Astrocyte of the spinal cord (primary cell): Measurements from ENCODE around the gene ACP7.

Source experiments
- DNase-seq: peaks from one replicate; pipeline ENCODE4 v3.0.0; 2011; ENCODE audit warnings: low read depth, low spot score
- H3K4me3 ChIP-seq: 2 replicates; pipeline ENCODE4 v1.5.1; 2011; ENCODE audit warnings: low read depth, mild to moderate bottlenecking, low read length, moderate library complexity
- in situ Hi-C: cut with HindIII; loops from 2 replicates; pipeline ENCODE4 v1.10.0; 2017; ENCODE audit warnings: low sequenced_read_pairs
- TF ChIP-seq, protein P1 (sequence below): IDR thresholded peaks from 2 replicates; pipeline ENCODE4 v1.5.1; 2012; ENCODE audit warnings: low read depth, mild to moderate bottlenecking, low read length, inconsistent platforms

The ACP7 gene

DNA sequence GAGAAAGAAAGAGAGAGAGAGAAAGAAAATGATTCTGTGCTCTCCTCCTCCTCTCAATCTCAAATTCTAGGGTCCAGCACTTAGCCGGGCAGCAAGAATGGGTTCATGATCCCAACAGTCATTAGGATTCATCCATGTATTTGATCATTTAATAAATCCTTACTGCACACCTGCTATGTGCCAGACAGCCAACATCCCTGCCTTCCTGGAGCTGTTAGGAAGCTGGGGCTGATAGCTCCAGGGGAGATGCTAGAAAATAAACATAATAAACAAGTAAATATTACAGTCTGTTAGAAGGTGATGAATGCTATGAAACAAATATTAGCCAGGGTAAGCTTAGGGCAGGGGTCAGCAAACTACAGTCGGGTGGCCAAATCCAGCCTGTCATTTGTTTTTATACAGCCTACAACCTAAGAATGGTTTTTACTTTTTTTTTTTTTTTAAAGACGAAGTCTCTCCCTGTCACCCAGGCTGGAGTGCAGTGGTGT lies 9.9 kb upstream of the ACP7 start:
- DNase-seq, result no peak
- TF ChIP-seq, protein P1, sequence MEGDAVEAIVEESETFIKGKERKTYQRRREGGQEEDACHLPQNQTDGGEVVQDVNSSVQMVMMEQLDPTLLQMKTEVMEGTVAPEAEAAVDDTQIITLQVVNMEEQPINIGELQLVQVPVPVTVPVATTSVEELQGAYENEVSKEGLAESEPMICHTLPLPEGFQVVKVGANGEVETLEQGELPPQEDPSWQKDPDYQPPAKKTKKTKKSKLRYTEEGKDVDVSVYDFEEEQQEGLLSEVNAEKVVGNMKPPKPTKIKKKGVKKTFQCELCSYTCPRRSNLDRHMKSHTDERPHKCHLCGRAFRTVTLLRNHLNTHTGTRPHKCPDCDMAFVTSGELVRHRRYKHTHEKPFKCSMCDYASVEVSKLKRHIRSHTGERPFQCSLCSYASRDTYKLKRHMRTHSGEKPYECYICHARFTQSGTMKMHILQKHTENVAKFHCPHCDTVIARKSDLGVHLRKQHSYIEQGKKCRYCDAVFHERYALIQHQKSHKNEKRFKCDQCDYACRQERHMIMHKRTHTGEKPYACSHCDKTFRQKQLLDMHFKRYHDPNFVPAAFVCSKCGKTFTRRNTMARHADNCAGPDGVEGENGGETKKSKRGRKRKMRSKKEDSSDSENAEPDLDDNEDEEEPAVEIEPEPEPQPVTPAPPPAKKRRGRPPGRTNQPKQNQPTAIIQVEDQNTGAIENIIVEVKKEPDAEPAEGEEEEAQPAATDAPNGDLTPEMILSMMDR, result no peak
- H3K4me3 ChIP-seq, result no peak overlapping the region
- in situ Hi-C loops, result no loop called here

DNA sequence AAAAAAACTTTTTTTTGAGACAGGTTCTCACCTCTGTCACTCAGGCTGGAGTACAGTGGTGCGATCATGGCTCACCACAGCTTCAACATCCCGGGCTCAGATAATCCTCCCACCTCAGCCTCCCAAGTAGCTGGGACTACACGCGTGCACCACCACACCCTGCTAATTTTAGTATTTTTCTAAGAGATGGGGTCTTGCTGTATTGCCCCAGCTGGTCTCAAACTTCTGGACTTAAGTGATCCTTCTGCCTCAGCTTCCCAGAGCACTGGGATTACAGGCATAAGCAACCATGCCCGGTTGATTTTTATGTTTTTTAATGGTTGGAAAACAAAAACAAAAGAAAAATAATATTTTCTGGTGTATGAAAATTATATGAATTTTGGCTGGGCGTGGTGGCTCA lies 9.2 kb upstream of the ACP7 start:
- TF ChIP-seq, protein P1, result no peak
- no peak overlapping the region for H3K4me3 ChIP-seq
- DNase-seq, result no peak
- in situ Hi-C loops, result no loop called here

DNA sequence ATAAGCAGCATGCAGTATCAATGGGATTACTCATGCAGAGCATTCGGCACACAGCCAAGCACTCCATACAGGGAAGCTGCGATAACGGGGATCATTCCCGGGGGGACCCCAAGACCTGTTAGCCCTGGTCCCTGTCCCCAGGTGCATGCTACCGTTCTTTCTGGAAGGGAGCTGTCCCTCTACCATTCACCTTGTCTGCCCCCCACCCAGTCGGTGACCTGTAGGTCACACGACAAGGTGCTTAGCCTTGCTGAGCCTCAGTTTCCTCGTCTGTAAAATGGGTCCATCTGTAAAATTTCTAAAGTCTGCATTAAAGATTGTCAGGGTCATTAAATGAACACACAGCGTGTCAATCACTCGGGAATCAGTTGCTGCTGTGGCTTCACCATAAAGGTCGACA lies 6.8 kb upstream of the ACP7 start:
- in situ Hi-C loops, result no loop called here
- TF ChIP-seq, protein P1, result no peak
- no peak overlapping the region for H3K4me3 ChIP-seq
- DNase-seq, result no peak

DNA sequence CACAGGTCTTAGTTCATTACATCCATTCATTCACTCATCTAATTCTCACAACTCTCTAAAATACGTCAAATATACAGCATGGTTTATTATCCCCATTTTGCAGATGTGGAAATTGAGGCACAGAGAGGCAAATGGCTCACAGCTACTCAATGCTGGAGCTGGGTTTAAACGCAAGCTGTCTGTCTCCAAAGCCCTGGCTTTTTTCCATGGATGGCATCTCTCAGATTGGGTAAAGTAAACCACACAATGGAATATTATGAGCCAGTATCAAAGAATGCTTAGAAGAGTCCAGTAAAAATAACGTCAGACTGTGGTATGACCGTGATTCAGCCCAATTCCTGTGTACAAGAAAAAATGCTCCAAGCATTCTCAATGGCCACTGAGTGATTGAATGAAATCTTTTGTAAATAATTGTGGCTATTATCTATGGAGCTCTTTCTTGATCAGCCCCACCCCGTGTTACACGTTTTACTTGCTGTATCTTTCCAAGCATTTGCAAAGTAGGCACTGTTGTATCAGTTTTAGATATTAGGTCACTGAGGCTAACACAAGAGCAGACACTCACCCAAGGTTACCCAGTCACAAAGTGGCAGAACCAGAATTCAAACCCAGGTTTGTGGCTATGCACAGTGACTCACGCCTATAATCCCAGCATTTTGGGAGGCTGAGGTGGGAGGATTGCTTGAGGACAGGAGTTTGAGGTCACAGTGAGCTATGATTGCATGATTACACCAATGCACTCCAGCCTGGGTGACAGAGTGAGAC lies 5.5 kb upstream of the ACP7 start:
- TF ChIP-seq, protein P1, result no peak
- DNase-seq, result peak; percentile 97
- in situ Hi-C loops, result no loop called here
- no peak overlapping the region for H3K4me3 ChIP-seq

DNA sequence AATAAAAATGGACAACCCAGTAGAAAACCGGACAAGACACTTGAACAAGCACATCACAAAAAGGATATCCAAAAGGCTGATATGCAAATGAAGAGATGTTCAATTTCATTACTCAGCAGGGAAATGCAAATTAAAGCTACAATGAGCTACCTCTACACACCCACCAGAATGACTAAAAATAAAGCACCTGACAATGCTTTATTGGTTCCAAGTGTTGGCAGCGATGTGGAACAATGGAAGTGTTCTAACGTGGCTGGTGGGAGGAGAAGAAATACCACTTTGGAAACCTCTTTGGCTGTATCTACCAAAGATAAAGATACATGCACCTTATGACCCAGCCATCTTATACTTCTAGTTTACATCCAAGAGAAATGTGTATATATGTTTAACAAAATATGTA lies 3.7 kb upstream of the ACP7 start:
- TF ChIP-seq, protein P1, result no peak
- no peak overlapping the region for H3K4me3 ChIP-seq
- no peak for DNase-seq
- in situ Hi-C loops, result no loop called here

DNA sequence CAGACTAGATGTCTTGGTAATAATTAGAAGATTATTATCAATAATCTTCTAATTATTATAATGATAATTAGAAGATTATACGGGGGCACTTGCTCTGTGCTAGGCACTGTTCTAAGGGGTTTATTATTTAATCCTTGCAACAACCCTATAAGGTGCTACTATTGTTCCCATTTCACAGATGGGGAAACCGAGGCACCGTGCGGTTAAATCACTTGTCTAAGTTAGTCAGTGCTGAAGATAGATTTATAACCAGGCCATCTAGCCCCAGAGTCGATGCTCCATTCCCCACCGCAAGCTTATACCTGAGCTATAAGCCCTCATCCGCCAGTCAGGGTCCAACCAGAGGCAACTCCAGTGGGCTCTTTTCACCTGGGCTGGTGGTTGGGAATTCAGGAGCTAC lies 2.0 kb upstream of the ACP7 start:
- H3K4me3 ChIP-seq, result no peak overlapping the region
- in situ Hi-C loops, result no loop called here
- no peak for DNase-seq
- TF ChIP-seq, protein P1, result no peak
